HEK293 (cell line): Measurements from ENCODE around the gene RNF182.

Source experiments
- CTCF ChIA-PET: fragments of 350-600 bp; formaldehyde crosslinking; extraction: SDS; loops from one replicate; lab custom pipeline; 2021; ENCODE audit warnings: antibody characterized with exemption; lab: Yijun Ruan, JAX
- POLR2A ChIA-PET: fragments of 300-600 bp; formaldehyde crosslinking; extraction: SDS; loops from one replicate; lab custom pipeline; 2020; ENCODE audit warnings: antibody characterized with exemption, inconsistent platforms; lab: Yijun Ruan, JAX
- H3K27ac ChIP-seq: fragments of 200-500 bp; sonication (Bioruptor generic); 2 replicates; pipeline ENCODE4 v1.5.1; 2014; ENCODE audit warnings: low read depth, low read length, control low read depth, inconsistent platforms; ENCODE audit errors: extremely low read depth
- H3K36me3 ChIP-seq, 2 experiments: fragments of 200-500 bp in 1 of 2; sonication (Bioruptor generic) in 1 of 2; 1 replicate in 1 of 2; 2 replicates in 1 of 2; pipeline ENCODE4 v1.5.1; 2014 to 2017; ENCODE audit warnings: inconsistent platforms in 2 of 2, low read length in 2 of 2; ENCODE audit not compliant: control insufficient read depth in 2 of 2, insufficient read depth in 1 of 2
- H3K4me1 ChIP-seq: fragments of 200-500 bp; sonication (Bioruptor generic); 2 replicates; pipeline ENCODE4 v1.5.1; 2014; ENCODE audit warnings: mild to moderate bottlenecking, low read length, inconsistent platforms; ENCODE audit not compliant: control insufficient read depth, insufficient read depth
- H3K4me3 ChIP-seq: 2 replicates; pipeline ENCODE4 v1.5.1; 2011; ENCODE audit warnings: low read depth, mild to moderate bottlenecking, control low read depth, low read length, moderate library complexity
- H3K9me3 ChIP-seq: fragments of 200-500 bp; sonication (Bioruptor generic); 2 replicates; pipeline ENCODE4 v1.5.1; 2014; ENCODE audit warnings: low read depth, low read length, inconsistent platforms; ENCODE audit not compliant: control insufficient read depth, insufficient read depth
- HIC1 ChIP-seq: fragments of 450-650 bp; formaldehyde crosslinking; IDR thresholded peaks from 2 replicates; pipeline ENCODE4 v1.5.1; 2016; ENCODE audit warnings: missing biosample characterization, missing genetic modification characterization
- SCRT1 ChIP-seq: fragments of 450-650 bp; formaldehyde crosslinking; IDR thresholded peaks from 2 replicates; pipeline ENCODE4 v1.5.1; 2016; ENCODE audit warnings: missing biosample characterization, missing genetic modification characterization, borderline replicate concordance
- ZNF112 ChIP-seq: fragments of 450-650 bp; formaldehyde crosslinking; IDR thresholded peaks from 2 replicates; pipeline ENCODE4 v1.5.0; 2017; ENCODE audit warnings: missing biosample characterization, missing genetic modification characterization
- ZNF2 ChIP-seq: fragments of 450-650 bp; formaldehyde crosslinking; IDR thresholded peaks from 2 replicates; pipeline ENCODE4 v1.5.1; 2016; ENCODE audit warnings: missing biosample characterization, missing genetic modification characterization
- ZNF274 ChIP-seq, 2 experiments: fragments of 200-500 bp in 1 of 2; fragments of 450-650 bp in 1 of 2; sonication (Bioruptor generic) in 1 of 2; formaldehyde crosslinking in 1 of 2; IDR thresholded peaks; 2 replicates each; pipeline versions ENCODE4 v1.5.1 to v1.6.1; 2014 to 2016; ENCODE audit warnings: borderline replicate concordance in 1 of 2, inconsistent platforms in 1 of 2, low read length in 1 of 2, missing biosample characterization in 1 of 2, missing genetic modification characterization in 1 of 2
- ZNF302 ChIP-seq: fragments of 450-650 bp; formaldehyde crosslinking; IDR thresholded peaks from 2 replicates; pipeline ENCODE4 v1.5.1; 2016; ENCODE audit warnings: missing biosample characterization, missing genetic modification characterization, low read depth
- ZNF513 ChIP-seq: fragments of 450-650 bp; IDR thresholded peaks from 2 replicates; pipeline ENCODE4 v1.5.1; 2018; ENCODE audit warnings: missing biosample characterization, missing genetic modification characterization
- ZNF658 ChIP-seq: fragments of 450-650 bp; formaldehyde crosslinking; IDR thresholded peaks from 2 replicates; pipeline ENCODE4; 2016; ENCODE audit warnings: missing biosample characterization, missing genetic modification characterization
- ZNF660 ChIP-seq: fragments of 450-650 bp; IDR thresholded peaks from 2 replicates; pipeline ENCODE4 v1.5.1; 2018; ENCODE audit warnings: missing biosample characterization, mild to moderate bottlenecking, missing genetic modification characterization
- ZNF664 ChIP-seq: fragments of 450-650 bp; formaldehyde crosslinking; IDR thresholded peaks from 2 replicates; pipeline ENCODE4 v1.5.1; 2016; ENCODE audit warnings: missing biosample characterization, missing genetic modification characterization
- ZNF776 ChIP-seq: fragments of 450-650 bp; formaldehyde crosslinking; IDR thresholded peaks from 2 replicates; pipeline ENCODE4 v1.5.0; 2017; ENCODE audit warnings: missing biosample characterization, missing genetic modification characterization, borderline replicate concordance
- ZSCAN16 ChIP-seq: fragments of 450-650 bp; formaldehyde crosslinking; IDR thresholded peaks from 2 replicates; pipeline ENCODE4 v1.5.1; 2016; ENCODE audit warnings: missing biosample characterization, missing genetic modification characterization

RNF182 gene

GRCh38 chr6:13910443-13910842 is 14.3 kb upstream of the RNF182 start:
- CTCF ChIA-PET = interaction anchor here (0.7 to 18.4 kb wide), 22 partner anchors 9 to 306 kb away, joined by 3 to 353 read pairs (median 8); partner anchors contain the start of gene RNF182
- Histone ChIP-seq H3K4me3 (no peak overlapping the region), H3K9me3 (no peaks in the 10 kb centered on the region), H3K36me3 (no peaks in the 10 kb centered on the region), H3K4me1 (peaks cover 3% of the 10 kb centered on the region; the same call in 1 of the 2 replicates), H3K27ac (no peak overlapping the region)
- TF ChIP-seq ZNF664 (tag by site-specific recombination) = peak; percentile 36
- no peak for TF ChIP-seq ZSCAN16 (tag by site-specific recombination)
- no peak for TF ChIP-seq SCRT1
- no peak for TF ChIP-seq ZNF658 (tag by site-specific recombination)
- no peak for TF ChIP-seq ZNF274 (IDR thresholded peaks at IDR 0.05; ENCODE audit: low read length)
- TF ChIP-seq ZNF274 (tag by site-specific recombination; IDR thresholded peaks at IDR 0.05; ENCODE audit: borderline replicate concordance) = no peak
- POLR2A ChIA-PET = no interaction called here

- Histone ChIP-seq H3K4me3 (no peak overlapping the region), H3K9me3 (no peaks in the 10 kb centered on the region), H3K4me1 (peaks cover 3% of the 10 kb centered on the region; the same call in 1 of the 2 replicates), H3K36me3 (no peaks in the 10 kb centered on the region), H3K27ac (no peak overlapping the region)
- ChIA-PET POLR2A (interaction anchor here (1.1 kb wide), 1 partner anchor 12 kb away, joined by 5 read pairs; the partner anchor contains the start of gene RNF182), CTCF (interaction anchor here (0.6 to 18.4 kb wide), 12 partner anchors 8 to 1459 kb away, joined by 3 to 353 read pairs (median 24); partner anchors contain the start of gene RNF182)
- no peak for TF ChIP-seq HIC1 (tag by site-specific recombination)
- TF ChIP-seq ZNF112 (tag by site-specific recombination) = no peak
- TF ChIP-seq ZNF302 (tag by site-specific recombination) = no peak
Observed at GRCh38 chr6:13911337-13911736, 13.4 kb upstream of the RNF182 start.

- ChIA-PET CTCF (interaction anchor here (0.6 to 18.4 kb wide), 8 partner anchors 12 to 231 kb away, joined by 3 to 353 read pairs (median 5); partner anchors contain the start of gene RNF182), POLR2A (interaction anchor here (3.9 kb wide), 1 partner anchor 11 kb away, joined by 15 read pairs; the partner anchor contains the start of gene RNF182)
- Histone ChIP-seq H3K36me3 (no peaks in the 10 kb centered on the region), H3K9me3 (no peaks in the 10 kb centered on the region), H3K4me1 (peaks cover 3% of the 10 kb centered on the region; the same call in 1 of the 2 replicates), H3K27ac (no peak overlapping the region), H3K4me3 (no peak overlapping the region)
- TF ChIP-seq ZNF660 (tag by site-specific recombination) = 0 out of 2 replicates have a peak, but pooled peaks have one; percentile 14
- 0 out of 2 replicates have a peak, but pooled peaks have one; percentile 5 for TF ChIP-seq ZNF2 (tag by site-specific recombination)
- TF ChIP-seq ZNF513 (tag by site-specific recombination) = peak; percentile 69
- TF ChIP-seq ZNF776 (tag by site-specific recombination) = no peak
Observed at GRCh38 chr6:13913226-13914001, 11.3 kb upstream of the RNF182 start.
